MV-4-11 (cell line): Measurements from ENCODE around the gene CCDC73.

ENCODE experiments used
- DNase-seq: peaks from one replicate; lab custom pipeline; 2025; lab: John Stamatoyannopoulos, UW

The CCDC73 gene

DNA sequence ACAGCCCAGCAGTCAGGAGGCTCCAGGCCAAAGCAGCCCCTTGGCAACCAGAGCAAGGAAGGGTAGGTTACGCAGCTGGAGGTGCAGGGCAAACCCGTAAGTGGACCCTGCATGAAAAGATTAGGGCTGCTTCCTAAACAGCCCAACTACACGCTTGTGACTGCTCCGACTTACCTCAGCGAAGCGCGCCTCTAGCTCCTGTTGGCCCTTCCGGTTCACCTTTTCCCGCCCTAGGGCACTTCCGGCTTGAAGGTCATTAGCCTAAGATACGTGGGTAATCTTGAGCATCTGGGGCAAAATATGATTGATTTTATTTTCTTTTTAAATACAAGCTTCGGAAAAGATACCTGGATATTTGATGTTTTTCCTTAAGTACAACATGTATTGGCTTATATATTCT lies at the start of gene CCDC73:
Gene CCDC73, minus strand, starts transcription at position 224 of the 400 bp plus-strand sequence. CDS start 34,419 bp downstream, outside the sequence.
- DNase-seq = no peak

DNA sequence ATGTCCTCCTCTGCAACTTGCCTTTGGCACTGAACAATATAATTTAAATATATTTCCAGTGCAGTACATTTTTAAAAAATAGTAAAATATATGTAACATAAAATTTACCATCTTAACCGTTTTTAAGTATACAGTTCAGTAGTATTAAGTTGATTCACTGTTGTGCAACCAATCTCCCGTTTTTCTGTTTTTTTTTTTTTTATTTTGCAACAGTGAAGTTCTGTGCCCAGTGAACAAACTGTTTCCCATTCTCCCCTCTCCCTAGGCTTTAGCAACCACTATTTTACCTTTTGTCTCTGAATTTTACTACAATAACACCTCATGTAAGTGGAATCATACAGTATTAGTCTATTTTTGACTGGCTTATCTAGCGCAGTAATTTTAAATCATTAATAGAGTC lies 49.1 kb upstream of the CCDC73 start:
- DNase-seq = peak; percentile 20

DNA sequence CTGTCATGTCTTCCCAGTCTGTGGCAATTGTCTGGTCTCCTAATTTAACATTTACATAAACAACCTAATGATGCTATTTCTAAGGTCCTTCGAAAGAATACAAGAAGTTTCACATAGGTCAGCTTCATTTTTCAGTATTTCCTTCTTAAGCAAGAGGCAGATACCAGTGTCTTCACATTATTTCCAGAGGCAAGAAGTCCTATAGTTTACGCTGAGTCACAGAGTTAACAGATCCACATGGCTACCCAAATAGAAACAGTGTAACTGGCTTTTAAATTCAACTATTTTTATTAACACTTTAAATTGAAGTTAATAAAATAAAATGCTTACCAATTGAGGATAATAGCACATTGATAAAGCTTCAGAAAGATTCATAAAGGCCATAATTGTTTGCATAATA lies 46.1 kb upstream of the CCDC73 start:
- no peak for DNase-seq

DNA sequence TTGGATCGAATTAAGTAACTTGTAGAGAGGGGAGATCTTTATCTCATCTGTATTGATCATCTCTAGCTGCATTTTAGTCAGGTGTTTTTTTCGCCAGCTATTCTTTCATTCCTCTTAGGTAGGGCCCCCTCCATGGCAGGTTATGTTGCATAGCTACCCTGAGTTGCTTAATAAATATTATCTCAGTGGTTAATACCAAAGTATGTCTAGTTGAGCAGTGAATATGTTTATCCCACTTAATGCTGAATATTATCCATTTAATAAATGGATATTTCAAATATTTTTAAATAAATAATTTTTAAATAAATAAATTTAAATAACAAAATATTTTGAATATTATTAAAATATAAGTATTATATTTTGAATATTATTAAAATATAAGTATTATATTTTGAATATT lies 44.8 kb upstream of the CCDC73 start:
- no peak for DNase-seq

DNA sequence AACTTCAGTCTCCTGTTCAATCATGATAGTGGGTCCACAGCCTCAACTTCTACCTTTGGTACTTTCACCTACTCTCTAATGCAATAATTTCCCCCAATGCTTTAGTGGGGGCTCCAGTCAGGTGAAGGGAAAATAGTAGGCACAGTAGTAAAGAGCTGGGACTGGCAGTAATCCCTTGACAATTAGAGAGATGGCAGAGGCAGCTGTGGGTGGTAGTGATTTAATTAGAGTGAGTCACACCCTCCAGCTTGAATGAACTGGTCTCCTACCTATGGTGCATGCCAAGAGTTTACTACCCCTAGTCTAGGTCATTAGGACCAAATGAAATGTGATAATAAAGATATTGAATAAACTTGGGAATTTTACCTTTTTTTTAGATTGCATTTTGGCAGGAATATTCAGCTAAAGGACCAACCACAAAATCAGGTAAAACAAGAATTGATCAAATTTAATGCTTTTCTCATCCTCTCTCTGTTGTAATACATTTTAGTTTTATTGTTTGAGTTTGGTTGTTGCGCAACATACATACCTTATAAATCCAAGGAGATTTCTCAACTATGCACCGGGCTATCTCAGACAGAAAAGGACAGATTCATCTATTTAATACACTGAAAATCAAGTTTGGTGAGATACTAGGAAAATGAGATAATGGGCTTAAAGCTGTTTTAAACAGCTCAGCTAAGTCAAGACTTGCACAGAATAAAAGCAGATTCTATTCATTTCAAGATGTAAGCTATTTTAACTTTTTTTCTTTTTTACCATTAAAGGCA lies 44.2 kb upstream of the CCDC73 start:
- DNase-seq = no peak

DNA sequence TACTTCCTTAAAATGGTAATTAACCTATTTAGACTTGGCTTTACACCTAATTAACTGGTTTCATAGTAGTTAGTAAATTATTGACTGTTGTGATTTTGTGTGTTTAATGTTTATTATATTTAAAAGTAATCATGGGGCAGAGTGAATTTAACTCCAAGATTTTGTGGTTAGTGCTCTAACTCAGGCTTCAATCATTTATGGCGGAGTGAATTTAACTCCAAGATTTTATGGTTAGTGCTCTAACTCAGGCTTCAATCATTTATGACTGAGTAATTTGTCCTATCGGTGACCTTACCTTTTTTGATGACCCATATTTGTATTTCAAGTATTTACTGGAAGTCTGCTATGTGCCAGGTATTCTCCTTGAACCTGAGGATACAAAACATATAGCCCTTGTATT lies 42.5 kb upstream of the CCDC73 start:
- no peak for DNase-seq

DNA sequence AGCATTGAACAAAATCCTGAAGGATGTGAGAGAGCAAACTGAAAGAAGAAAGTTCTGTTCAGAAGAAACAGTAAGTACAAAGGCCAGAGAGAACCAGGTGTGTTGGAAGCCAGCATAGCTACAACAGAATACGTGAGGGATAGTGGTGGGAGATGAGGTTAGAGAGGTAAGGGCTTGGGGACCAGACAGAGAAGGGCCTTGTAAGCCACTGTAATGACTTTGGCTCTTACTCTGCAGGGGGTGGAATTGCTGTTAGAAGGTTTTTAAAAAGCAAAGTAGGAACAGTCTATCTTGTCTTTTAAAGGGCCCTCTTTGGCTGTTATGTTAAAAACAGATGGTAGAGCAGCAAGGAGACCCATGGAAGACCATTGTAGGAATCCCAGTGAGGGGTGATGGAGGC lies 39.5 kb upstream of the CCDC73 start:
- no peak for DNase-seq

DNA sequence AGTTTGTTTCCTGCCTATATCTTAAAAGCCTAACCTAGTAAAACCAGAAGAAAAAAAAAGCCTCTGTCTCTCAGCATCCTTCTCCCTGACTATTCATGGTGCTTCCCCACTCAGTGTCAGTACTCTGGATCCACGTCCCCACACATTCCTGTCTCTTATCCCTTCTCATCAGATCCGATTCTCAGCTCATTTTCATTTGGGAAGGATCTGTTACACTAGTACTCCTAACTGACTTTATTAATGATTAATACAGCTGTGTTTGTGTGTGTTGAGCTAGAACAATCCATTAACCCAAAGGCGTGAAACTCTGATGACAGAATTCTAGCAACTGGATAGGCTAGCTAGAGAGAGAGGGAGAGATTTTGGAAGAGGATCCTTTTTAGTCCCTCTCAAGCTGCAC lies 36.8 kb upstream of the CCDC73 start:
- no peak for DNase-seq

DNA sequence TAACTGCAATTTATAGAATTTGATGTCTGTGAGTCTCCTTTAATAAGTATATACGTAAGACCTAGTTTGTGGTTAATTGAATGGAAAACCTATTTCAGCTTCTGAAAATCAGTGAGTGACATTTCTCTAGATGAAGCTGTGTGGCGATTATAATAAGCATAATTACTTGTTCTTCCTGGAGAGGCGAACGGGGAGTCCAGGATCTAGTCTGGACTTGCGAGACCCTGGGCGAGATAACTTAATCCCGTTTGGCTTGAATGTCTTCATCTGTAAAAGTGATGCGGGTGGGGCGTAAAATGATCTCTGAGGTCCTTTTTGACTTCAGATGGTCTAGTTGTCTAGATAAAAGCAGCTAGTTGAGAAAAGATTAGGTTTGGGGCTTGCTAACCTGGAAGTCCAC lies 36.3 kb upstream of the CCDC73 start:
- DNase-seq = no peak

DNA sequence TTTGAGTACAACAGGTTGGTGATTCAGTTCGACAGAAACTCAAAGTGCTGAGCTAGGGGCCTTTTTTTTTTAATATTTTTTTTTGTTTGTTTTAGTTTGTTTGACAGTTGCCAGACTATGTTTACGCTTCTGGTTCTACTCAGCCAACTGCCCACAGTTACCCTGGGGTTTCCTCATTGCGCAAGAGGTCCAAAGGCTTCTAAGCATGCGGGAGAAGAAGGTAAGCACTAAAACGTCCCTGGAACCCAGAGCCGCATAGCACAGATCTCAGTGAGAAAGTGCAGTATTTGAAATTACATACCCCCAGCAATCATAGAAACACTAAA lies 35.9 kb upstream of the CCDC73 start:
- DNase-seq = peak; percentile 63

DNA sequence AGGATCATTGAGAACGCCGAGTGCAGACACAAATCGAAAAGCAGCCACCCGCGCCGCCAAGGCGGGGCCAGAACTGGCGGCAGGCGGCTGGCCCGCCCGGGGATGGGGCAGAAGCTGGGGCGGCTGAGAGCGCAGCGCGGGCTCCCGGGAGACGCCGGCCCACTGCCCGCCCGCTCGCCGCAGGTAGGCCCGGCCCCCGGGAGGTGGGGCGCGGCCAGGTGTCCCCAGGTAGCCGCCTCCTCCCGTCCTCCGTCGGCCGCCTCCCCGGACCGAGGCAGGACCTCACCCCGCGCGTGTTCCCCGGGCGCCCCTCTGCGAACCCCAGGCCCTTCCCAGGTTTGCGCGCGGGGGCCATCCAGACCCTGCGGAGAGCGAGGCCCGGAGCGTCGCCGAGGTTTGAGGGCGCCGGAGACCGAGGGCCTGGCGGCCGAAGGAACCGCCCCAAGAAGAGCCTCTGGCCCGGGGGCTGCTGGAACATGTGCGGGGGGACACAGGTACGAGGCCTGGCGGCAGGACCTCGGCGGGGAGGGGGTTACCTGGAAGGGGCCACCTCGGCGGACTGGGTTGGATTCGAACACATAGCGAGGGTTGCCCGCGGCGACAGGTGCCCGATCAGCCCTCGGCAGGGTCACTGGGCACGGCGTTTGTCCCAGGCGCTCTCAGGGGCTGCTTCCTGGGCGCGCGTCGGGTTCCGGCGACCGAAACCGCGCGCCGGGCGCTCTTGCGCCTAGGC lies 35.4 kb upstream of the CCDC73 start, which contains the start of gene PRRG4:
Gene PRRG4, plus strand, starts transcription at position 248 of the 733 bp plus-strand sequence. CDS start 603 bp downstream, outside the sequence.
- DNase-seq = peak; percentile 73

DNA sequence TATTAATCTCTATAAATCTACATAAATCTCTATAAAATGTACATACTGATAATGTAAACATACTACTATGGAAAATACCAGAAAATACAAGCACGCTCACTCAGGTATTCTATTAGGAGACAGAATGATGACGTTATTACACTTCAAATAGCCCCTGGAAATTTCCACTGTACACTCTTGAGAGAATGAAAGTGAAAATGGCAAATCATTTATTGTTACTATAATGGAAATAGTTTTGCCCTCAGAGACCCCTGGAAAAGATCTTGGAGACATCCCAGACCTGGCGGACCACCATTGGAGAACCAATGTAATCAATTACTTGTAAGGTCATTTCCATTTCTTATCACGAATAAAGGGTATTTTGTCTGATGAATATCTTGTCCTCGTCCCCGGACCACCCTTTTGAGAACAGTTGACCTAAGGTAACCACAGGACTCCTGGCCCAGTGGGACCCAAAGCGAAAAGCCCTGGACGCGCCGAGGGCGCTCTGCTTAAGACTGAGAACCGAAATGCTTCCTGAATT lies 34.8 kb upstream of the CCDC73 start:
- no peak for DNase-seq

DNA sequence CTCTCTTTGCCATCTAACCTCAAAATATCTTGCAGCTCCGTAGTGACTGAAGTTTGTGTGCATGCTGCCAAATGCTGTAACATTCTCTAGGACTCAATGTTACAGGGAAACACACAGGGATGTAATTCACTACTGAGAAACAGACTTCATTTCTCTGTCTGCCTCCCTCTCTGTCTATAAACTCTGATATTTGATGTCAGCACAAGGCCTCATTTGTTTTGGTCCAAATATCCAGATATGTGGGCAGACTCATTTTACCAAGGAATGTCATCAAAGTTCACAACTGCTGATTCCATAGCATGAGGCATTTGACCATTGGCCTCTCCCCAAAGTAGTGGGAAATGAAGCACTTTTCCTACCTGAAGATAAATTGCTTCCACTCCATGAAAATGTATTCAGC lies 32.8 kb upstream of the CCDC73 start:
- DNase-seq = no peak

DNA sequence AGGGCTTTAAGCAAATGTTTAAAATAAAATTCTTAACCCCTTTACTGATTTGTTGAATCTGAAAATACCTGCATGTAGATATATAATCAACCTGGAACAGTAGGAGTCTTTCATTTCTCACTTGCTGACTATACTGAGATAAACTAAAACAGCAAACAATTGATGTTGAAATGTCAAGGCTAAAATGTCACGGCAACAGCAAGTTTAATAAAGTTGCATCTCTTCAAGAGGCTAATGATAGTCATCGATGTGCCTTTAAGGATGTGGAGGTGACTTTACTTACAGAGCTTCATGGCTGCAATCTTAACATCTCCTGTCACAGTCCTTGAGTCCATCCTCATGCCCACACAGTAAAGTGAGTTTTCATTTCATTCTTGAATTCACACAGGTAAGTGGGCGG lies 31.7 kb upstream of the CCDC73 start:
- DNase-seq = no peak

DNA sequence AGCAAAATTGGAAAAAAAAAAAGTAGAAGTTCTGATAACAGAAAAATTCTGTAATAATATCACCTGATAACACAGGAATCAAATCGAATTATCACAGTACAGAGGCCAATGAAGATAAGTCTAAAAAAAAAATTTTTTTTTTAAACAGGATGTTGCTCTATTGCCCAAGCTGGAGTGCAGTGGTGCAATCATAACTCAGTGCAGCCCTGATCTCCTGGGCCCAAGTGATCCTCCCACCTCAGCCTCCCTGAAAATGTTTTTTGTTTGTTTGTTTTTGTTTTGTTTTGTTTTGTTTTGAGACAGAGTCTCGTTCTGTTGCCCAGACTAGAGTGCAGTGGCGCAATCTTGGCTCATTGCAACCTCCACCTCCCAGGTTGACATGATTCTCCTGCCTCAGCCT lies 29.2 kb upstream of the CCDC73 start:
- peak; percentile 11 for DNase-seq

DNA sequence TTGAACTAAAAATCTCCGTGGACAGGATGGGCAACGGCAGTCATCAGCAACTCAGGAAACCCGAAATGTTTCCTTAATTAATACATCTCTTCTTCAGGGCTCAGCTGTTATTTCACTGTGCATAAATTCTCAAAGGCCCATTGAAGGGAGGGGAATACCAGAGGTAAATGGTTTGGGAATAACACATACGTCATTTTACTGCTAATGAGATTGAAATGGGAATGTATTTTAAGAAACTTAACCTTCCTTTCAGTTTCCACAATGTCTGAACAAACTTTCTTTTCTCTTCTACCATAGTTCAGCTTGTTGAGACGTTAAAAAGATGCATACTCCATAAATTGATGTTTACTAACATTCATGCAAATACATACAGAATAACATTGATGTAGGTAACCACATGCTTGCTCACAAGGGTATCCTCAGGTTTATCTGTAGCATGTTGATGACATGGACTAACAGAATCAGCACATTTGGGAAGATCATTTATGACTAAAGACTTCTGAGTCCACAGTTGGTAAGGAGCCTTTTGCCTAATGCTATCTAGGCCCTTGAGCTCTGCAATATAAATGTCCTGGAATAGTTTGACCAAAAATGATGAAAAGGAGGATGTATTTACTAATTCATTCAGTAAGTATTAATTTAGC lies 27.6 kb upstream of the CCDC73 start:
- no peak for DNase-seq

DNA sequence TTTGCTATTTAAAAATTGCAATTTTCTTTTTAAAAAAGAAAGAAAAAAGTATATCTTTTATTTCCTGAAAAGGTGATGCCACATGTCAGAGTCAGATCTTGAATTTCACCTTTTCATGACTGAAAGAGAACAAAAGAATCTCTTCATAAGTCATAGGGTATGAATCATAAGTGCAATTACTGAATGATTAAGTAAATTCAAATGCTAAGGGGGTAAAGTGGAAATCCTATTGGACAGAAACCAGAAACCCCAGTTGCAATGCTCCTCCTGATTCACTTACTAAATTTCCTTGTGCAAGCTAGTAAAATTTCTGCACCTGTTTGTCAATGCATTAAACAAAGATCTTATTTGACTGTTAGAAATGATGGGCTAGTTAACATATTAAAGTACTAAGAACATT lies 27.1 kb upstream of the CCDC73 start:
- no peak for DNase-seq

DNA sequence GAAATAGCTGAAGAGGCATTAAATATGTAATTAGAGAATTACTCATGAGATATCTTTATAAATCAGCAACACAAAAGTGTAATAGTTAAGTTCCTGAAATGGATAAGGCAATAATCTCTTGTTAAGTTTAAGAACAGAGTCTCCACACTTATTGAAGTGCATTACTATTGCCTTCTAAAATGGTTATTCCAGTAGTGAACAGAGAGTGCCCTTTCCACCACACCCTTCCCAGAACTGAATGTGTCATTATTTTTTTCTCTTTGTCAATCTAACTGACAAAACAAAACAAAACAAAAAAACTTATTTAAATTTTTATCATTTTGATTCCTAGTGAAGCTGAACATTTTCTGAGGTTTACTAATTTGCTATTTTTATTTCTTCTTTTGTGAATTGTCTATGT lies 26.0 kb upstream of the CCDC73 start:
- DNase-seq = no peak

DNA sequence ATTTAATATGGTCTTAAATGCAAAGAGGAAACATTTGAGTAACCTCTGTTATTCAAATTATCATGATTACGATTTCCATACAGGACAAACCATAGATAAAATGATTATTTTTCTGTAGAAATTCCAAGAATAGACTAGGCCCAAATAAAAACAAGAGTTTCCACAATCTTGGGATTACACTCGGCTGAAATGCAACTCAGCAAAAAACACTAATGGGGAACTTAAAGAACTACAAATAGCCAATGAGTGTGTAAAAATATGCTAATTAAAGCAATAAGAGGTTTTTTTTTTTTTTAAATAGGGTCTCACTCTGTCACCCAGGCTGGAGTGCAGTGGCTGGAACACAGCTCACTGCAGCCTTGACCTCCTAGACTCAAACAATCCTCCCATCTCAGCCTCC lies 24.7 kb upstream of the CCDC73 start:
- DNase-seq = no peak

DNA sequence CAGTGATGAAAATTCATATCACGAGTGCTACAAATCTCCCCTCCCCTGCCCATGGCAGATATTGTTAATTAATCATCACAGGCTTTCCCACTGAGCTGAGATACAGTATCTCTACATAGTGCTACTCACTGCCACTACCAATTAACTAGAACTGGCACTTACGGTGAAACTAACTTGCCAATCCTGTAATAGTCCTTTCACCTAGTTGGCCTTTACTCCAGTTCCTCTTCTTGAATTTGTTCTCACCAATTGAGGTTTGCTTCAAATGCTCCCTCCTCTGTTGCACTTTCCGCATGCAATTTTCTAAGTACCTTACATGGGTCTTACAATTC lies 23.4 kb upstream of the CCDC73 start:
- DNase-seq = no peak

DNA sequence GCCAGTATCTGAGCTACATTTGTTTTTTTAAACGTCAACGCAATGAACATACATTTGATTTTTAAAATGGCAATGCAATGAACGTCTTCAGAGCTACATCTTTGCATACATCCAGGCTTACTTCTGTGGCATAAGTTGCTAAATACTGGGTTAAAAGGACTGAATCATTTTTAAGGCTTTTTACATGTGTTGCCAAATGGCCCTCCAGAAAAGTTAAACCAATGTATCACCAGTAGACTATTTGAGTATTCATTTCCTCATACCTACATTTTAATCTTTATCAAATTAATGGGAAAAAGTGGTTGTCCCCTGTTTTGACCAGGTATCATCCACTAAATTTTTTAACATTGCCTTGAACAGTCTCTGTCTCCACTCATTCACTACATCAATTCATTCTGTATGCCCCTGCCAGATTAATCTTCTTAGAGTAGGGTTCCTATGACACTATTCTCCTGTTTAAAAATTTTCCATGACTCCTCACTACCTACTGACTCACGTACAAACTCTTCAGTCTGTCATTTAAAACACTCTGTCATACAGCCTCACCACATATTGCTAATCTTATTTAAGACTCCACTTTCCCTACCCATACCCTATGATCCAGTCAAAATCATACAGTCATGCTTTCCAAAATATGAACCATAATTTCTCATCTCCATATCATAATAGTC lies 22.9 kb upstream of the CCDC73 start:
- no peak for DNase-seq

DNA sequence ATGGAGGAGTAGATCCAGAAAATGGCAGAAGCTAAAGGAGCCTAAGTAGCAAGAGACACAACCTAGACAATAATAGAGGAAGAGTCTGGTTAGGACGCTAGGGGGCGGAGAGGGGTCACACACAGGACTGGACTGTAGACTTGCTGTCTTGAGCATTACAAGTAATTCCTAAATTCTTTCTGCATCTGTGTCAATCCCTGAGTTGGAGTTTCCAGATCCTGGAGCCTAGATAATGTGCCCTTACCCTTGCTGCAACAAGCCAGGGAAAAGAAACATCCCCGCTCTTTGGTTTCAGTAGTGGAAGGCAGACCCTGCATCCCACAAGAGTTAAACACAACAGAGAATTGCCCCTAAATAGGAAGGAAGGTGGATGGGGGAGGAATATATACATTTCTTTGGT lies 14.9 kb upstream of the CCDC73 start:
- peak; percentile 75 for DNase-seq

DNA sequence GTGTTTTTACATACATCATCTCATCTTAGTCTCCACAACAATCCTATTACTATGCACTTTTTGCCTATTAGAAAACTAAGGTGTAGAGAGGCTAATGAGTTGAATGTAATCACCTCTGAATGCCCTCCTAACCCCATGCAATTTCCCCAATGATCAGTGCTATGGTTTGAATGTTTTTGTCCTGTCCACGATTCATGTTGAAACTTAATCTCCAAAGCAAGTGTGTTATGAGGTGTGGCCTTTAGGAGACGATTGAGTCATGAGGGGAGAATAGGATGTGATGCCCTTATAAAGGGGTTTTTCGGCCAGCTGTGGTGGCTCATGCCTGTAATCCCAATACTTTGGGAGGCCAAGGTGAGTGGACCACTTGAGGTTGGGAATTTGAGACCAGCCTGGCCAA lies 2.0 kb upstream of the CCDC73 start:
- no peak for DNase-seq
